ENCODE results near the gene WASF3.

DNA sequence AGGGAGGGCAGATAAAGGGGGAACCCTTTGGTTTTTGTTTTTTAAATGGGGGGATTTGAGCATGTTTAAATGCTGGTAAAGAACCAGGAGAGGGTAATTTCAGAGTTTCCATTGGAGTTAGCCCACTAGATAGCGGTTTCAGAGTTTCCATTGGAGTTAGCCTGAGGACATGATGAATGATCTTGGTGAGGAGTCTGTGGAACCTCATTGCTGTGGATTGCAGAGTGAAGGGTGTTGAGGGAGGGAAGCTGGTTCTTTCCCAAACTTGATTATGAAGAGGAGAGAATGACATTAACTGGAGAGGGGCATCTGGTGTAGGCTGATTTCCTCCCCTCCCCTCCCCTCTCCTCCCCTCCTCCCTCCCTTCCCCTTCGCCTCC, 5.0 kb downstream of the WASF3 start:
- TF ChIP-seq, protein P1, sequence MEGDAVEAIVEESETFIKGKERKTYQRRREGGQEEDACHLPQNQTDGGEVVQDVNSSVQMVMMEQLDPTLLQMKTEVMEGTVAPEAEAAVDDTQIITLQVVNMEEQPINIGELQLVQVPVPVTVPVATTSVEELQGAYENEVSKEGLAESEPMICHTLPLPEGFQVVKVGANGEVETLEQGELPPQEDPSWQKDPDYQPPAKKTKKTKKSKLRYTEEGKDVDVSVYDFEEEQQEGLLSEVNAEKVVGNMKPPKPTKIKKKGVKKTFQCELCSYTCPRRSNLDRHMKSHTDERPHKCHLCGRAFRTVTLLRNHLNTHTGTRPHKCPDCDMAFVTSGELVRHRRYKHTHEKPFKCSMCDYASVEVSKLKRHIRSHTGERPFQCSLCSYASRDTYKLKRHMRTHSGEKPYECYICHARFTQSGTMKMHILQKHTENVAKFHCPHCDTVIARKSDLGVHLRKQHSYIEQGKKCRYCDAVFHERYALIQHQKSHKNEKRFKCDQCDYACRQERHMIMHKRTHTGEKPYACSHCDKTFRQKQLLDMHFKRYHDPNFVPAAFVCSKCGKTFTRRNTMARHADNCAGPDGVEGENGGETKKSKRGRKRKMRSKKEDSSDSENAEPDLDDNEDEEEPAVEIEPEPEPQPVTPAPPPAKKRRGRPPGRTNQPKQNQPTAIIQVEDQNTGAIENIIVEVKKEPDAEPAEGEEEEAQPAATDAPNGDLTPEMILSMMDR (conservative IDR thresholded peaks at IDR 0.05), result no peak
- TF ChIP-seq ZFX (IDR thresholded peaks at IDR 0.05), result no peak
